Inflammatory macrophage treated with lipopolysaccharide for 4 hours (primary cell): ENCODE data around the gene RPTOR.
"Not testable (repeated sequence)": the region's sequence is repeated elsewhere in the genome, so short reads cannot be mapped to it uniquely, and the experiment has no call there.

Experiments
- DNase-seq: peaks from one replicate; pipeline ENCODE4 v3.0.0-alpha.2; 2020

RPTOR gene

DNA sequence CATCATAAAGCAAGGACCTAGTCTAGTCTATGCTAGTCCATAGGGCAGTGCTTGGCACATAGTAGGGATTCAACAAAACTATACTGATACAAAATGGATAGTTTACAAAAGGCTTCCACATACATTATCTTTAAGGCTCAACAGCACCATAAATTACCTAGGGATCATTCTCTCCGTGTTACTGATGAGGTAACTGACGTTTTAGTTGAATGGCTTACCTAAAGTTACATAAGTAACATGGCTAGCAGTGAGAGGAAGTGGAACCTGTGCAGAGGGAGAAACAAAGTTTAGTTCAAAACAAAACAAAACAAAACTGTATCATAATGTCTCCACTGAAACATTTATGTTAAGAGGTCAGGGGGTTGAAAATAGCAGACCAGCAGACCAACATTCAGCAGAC lies 7.9 kb downstream of the RPTOR start:
- no peak for DNase-seq

DNA sequence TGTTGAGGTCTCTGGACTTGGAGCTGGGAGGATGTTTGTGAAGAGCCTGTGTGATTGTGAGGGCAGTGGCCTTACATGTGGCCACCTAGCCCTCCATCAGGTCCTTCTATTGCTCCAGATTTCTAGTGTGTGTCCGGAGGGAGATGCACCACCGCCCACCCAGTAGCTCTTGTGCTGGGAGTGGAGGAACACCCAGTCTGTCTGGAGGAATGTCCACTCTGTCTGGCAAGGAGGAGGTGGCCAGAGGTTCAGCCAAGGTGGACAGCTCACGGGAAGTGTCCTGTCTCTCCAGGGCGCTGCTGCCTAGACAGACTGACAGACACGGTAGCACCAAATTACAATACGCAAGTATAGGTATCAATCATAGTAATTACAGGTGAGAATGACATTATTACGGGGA lies 10.6 kb downstream of the RPTOR start:
- DNase-seq, result no peak

DNA sequence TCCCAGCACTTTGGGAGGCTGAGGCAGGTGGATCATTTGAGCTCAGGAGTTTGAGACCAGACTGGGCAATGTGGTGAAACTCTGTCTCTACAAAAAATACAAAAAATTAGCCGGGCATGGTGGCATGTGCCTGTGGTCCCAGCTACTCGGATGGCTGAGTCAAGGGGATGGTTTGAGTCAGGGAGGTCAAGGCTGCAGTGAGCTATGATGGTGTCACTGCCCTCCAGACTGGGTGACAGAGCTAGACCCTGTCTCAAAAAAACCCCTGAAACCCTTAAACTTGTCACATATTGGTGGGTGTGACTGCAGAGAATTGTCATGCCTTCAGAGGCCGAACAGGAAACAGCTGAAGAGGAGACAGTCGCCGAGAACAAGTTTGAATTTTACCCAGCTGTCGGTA lies 13.4 kb downstream of the RPTOR start:
- DNase-seq, result no peak

DNA sequence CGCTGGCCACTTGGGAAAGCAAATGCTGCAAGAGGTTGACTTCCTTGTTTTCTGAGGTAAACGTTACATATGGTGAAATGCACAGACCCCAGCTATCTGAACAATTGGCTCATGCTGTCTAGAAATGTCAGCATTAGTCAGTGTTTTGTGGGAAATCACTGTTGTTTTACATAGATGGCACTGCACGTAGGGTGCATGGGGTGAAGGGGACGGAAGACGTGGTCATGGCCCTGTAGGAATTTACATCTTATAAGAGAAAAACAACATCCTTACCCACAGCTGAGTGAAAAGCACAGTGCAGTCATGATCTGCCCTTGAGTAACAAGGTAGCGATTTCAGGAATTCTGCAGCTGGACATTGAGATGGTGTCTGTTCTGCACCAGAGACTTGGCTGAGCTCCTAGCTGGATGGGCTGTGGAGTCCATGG lies 15.2 kb downstream of the RPTOR start:
- no peak for DNase-seq

DNA sequence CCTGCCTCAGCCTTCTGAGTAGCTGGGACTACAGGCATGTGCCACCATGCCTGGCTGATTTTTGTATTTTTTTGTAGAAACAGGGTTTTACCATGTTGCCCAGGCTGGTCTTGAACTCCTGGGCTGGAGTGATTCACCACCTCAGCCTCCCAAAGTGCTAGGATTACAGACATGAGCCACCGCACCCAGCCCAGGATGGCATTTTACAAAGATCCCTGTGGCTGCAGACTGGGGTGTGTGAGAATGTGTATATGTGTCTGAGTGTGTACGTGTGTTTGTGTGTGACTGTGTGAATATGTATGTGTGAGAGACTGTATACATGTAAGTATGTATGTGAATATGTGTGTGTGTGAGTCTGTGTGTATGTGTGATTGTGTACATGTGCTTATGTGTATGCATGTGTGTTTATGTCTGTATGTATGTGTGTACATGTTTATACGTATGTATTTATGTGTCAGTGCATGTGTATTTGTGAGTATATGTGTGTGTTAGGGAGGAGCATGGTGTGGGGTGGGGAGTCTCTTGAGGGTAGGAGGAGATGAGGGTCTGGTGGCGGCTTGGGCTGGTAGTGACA lies 17.0 kb downstream of the RPTOR start:
- DNase-seq, result no peak

DNA sequence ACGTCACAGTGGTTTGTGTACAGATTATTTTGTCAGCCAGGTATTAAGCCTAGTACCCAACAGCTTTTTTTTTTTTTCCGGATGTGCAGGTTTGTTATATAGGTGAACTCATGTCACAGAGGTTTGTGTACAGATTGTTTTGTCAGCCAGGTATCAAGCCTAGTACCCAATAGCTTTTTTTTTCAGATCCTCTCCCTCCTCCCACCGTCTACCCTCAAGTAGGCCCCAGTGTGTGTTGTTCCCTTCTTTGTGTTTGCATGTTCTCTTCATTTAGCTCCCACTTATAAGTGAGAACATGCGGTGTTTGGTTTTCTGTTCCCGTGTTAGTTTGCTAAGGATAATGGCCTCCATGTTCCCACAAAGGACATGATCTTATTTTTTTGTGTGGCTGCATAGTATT lies 19.9 kb downstream of the RPTOR start:
- no peak for DNase-seq

DNA sequence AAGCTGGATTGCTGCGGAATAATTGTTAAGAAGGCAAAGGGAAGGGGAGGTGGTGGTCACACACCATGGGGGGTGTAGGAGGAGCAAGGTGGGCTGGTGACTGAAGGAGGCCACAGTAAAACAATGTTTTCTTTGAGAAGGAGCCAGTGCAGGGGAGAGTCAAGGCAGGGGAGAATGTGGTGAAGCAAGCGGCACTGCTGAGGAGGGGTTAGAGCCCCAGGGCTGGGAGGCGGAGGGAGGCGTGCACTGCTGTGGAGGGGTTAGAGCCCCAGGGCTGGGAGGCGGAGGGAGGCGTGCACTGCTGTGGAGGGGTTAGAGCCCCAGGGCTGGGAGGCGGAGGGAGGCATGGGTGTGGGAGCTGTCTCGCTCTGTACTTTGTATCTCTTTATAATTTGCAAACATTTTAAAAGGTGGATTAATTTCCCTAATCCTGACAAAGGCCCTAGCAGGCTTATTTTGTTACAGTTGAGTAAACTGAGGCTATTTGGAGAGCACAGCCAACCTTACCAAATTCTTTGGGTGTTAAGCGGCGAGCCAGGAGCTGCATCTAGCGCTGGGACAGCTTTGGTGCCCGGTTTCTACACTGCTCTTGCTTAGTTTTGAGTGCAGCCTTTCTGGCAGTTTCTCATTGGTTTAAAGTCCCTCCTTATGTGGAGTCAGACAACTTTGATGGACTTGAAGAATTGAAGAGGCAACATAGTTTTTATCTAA lies 20.9 kb downstream of the RPTOR start:
- DNase-seq, result no peak

DNA sequence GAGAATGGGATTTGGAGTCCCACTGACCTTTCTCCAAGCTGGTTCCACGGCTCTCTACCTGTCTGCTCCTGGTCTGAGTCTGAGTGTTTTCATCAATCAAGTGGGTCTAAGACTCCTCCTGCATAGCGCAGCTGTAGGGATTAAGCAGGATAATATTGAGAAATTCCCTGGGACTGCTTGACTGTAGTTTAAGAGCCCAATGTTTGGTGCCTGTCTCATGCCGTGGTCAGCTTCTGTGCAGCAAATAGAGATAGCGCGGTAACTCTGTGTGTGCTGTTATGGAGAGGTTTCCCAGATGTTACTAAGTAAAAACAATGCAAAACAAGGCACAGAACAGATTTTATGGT lies 21.4 kb downstream of the RPTOR start:
- DNase-seq, result no peak

DNA sequence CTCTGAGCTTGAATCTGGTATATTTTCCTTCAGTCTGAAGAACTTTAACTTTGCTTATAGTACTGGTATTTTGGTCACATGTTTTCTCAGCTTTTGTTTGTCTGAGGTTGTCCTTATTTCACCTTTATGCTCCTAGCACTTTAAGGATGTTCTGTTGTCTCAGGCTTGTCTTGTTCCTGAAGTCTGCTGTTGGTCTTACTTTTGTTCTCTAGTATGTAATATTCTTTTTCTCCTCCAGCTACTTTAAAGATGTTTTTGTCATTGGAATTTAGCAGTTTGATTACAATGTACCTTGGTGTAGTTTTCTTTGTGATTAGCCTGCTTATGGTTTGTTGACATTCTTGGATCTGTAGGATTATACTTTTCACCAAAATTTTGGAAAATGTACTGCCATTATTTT lies 23.6 kb downstream of the RPTOR start:
- no peak for DNase-seq

DNA sequence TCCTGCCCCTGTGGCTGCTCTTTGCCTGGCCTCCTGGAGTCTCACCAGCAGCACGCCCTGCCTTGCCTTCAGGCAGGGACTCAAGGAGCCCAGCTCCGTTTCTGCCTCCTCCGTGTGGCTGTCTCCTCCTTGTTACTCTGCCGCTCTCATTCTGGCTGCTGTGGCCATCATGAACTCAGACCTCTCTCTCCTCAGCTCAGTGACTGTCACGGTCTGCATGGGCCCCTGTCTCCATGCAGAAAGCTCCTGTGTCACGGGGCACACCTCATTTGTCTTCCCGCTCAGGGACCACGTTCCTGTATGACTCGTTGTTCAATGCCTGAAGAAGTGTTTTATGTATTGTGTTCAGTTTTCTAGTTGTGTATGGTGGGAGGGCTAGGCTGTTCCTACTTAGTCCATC lies 25.3 kb downstream of the RPTOR start:
- no peak for DNase-seq

DNA sequence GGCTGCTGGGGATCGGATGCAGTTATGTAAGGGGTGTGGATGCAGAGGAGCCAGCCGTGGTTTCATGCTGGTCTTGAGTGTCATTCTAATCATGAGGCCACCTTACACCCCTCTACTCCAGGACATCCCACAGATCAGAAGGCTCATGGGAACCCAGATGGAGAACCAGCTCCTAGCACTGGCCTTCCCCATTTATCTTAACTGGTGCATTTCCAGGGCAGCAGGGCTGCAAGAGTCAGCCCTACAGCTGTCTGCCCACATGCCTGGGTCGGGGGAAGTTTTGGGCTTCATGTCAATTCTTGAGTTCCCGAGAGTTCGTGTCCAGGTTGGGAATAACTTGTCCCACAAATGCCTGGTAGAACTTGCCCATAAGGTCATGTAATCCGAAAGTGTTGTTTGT lies 29.1 kb downstream of the RPTOR start:
- peak; percentile 50 for DNase-seq

DNA sequence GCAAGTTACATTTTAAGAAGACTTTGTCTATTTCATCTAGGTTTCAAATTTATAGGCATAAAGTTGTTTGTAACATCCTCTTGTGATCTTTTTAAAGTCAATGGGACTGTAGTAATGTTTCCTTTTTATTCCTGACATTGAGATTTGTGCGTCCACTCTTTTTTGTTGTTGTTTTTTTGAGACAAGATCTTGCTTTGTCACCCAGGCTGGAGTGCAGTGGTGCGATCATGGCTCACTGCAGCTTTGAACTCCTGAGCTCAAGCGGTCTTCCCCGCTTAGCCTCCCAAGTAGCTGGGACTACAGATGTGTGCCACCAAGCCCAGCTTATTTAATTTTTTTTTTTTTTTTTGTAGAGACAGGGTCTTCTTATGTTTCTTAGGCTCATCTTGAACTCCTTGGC lies 29.9 kb downstream of the RPTOR start:
- no peak for DNase-seq

DNA sequence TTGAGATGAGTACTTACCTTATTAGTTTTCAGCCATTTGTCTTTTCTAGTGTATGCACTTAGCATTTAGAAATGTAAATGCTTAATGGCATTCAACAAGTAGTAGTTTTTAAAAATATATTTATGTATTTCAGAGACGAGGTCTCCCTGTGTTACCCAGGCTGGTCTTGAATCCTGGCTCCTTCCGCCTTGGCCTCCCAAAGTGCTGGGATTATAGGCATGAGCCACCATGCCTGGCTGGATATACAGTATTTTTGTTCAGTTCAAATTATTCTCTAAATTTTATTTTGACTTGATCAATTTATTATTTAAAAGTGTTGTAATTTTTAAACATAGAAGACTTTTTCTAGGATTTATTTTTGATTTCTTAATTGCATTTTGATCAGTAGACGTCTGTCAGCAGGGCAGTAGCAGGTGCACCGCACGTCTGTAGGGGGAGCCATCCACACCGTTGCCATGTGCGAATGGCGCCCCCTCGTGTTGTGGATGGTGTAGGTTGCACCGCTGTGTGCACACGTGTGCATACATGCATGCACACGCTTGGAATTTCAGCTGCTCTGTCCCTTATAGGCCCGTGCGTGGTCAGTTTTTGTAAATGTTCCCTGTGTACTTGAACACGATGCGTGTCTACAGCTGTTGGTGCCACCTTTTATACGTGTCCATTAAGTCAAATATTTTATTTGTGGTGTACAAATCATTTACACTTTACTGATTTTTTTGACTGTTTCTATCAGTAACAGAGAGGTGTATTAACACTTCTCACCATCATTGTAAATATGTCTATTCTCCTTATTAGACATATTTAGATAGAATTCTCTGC lies 30.6 kb downstream of the RPTOR start:
- peak; percentile 91 for DNase-seq

DNA sequence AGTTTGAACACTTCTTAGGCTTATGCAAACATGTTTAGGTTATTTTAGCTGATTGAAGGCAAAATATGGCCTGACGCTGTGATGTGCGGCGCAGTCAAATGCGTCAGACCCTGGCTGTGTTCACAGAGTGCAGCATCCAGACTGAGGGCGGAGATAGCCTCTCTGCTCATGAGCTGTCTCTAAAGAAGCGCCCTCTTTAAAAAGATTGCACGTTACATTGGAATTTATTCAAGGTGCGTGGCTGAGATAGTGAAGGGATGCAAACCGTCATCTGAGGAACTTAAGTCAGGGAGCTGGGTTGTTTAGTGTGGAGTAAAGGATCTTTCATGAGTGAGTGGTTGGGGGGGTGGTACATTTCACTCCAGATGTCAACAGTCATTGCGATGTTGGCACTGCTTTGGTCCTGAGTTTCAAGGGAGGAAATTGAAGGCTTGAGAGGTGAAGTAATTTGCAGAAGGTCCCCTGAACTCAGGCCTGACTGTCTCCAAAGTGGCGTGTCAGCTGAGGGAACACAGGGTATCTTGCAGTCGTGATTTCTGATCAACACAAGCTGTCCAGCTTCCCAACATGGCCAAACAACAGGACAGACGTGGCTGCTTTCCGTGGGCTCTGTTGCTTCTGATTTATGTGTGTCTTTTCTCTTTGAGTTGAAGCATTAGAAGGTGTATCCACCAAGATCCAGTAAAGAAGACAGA lies 33.4 kb downstream of the RPTOR start:
- no peak for DNase-seq

DNA sequence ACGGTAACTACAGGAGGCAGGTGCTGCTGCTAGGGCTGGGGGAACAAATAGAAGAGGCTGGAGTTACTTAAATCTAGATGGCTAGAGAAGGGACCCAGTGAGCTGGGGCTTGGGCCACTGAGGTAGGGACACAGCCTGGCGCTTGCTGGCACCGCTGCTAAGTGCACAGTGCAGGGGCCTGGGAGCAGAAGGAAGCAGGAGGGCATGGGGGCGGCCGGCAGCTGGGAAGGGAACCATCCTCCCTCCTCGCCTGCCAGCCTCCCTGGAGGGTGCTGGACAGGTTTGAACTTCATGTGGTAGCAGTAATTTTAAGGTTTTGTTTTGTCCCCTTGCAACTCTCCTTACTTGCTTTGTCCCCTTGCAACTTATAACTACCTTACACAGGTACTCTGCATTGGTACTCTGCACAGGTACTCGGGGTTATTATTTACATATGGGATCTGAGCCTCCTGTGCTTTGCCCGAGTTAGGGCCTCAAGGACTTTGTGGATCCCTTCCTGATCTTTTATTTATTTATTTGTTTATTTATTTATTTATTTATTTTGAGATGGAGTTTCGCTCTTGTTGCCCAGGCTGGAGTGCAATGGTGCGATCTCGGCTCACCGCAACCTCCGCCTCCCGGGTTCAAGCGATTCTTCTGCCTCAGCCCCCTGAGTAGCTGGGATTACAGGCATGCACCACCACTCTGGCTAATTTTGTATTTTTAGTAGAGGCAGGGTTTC lies 34.2 kb downstream of the RPTOR start:
- not testable (repeated sequence) for DNase-seq

DNA sequence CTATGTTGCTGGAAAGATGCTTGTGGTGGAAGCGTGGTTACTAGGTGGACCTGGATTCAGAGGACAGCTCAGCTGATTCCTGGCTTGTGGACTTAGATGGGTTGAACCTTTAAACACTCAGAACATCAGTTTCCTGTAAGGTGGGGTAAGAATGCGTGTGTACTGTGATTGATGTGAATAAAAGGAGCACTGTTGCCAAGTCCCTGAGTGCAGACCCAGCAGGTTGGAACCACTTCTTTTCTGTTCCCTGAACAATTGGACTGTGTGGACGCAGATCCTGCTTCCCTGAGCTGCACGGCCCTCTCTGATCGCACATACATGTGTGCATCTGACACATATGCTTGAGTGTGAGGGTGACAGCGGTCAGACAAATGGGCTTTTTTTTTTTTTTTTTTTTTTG lies 37.5 kb downstream of the RPTOR start:
- DNase-seq, result no peak

DNA sequence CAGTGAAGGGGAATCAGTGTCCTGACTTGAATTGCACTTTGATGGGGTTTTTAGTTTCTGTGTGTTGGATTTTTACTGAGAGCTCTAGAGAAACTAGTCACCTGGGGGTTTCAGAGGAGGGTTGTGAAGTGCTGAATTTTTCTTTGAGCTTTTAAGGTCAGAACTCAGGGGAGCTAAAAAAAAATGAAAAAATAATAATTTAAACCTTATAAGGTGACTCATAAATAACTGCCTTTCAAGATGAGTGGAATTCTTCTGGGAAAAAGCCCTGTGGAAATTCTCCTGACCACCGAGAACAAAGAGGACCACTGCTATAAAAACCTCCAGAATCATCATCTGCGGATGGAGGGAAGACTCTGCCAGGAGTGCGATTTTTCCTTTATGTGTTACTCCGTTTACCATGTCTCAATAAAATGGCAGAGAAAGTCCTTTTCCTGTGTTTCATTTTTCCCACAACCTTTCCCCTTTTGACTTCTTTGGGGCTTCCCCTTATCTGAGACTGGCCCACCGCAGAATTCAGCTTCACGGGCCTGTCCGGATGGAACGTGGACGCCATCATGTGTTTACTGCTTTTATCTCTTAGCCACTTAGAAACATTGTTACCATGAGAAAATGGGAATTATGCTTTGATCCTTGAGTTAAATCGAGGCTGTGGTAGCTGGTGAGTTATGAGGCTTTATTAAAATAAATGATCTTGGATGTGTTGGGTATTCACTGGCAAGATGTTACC lies 39.7 kb downstream of the RPTOR start:
- DNase-seq, result no peak

DNA sequence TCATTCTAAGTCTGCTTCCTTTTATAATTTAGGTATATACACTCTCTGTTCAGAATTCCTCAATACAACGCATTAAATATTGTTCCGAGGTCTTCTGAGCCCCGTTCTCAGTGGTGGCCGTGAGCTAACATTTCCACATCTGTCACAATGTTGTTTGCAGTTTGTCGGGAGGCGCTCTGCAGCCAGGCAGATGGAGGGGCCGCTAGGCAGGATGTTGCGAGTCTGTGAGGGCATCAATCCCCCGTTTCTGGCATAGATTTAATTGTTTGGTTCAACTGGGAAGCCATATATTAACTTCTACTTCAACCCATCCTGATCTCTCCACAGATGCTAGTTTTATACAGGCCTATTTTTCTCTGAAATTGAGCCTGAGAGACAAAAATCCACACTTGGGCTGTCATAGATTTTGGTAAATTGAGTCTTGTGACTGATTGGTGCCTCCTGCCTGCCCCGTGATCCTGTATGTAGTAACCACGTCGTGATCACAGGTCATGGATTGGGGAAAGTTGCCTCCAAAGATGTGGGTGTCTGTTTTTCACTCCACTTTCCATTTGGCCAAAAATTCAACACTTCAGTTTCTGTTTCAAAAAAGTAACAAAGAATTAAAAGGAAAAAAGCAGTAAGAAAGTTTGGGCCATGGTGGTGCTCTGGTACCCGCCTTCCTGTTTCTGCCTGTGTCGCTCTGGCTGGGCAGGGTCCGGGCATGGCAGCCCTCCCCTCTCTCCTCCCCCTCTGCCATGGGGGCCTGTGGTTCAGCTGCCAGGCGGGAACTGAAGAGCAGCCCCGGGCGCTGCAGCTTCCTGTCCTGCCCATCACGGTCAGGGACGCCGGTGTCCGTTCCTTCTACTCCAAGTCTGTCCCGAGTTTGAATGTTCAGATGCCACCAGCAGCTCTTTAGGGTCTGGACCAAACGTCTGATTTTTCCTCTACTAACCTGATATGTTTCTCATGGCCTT lies 41.5 kb downstream of the RPTOR start:
- peak; percentile 75 for DNase-seq

DNA sequence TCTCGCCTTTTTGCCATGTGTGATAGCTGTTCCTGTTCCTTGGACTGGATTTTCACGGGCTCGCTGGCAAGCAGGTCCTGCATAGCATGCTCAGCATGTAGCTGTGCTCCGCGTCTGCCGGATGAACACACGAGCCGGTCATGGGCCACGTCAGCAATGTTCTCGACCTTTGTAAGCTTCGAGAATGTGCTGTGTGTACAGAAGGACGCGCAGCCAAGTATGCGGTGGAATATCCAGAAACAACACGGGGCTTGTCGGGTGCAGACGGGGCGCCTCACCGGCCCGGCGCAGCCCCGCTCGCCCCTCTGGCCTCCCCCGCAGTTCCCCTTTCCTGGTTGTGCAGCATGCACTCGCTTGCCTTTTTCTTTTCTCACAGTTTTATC lies 42.2 kb downstream of the RPTOR start:
- no peak for DNase-seq

DNA sequence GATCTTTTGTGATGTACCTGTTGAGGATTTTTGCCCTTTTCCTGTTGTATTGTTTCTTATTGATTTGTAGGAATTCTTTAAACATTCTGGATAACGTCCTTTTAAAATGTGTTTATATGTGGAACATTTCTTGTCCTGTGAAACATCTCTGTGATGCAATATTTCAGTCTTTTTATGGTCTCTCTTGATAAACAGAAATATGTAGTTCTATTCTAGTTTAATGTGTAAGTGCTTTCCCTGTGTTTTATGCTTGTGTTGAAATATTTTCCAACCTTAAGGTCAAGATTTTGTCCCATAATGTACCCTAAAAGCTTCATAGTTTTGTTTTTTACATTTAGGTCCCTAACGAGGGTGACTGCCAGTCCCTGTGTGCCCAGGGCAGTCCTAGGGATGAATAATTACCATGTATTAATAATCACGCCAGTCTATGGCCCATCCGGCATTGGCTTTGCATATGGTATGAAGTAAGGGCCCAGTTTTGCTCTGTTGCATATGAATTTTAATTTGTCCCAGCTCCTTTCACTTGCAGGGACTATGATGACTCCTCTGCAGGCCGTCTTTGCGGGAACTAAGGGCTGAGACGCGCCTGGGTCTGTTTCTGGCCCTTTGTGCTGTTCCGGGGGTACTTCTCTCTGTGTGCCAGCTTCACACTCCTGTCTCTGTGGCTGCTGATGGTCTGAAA lies 44.2 kb downstream of the RPTOR start:
- DNase-seq, result no peak

DNA sequence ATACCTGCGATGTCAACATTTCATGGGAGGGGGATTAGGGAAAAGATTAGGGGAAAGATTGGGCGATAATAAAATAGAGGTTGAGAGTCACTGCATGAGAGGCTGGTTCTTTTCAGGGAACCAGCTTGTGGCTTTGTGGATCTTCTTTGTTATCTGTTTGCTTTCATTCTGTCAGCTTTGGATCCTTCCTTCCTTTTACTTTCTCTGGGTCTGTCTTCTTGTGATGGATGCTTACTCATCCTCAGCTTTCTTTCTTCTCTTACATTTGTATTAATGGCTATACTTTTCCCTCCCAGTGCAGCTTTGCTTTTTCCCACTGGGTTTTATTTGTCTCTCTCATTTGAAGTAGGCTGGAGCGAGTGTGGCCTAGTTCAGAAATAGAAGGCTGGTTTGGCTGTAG lies 47.1 kb downstream of the RPTOR start:
- no peak for DNase-seq
